Astrocyte of the hippocampus (primary cell): Measurements from ENCODE around the gene FGGY.

Source experiments
- DNase-seq: peaks from one replicate; pipeline ENCODE4 v3.0.0; 2011; ENCODE audit warnings: low read depth, low spot score

The FGGY gene

DNA sequence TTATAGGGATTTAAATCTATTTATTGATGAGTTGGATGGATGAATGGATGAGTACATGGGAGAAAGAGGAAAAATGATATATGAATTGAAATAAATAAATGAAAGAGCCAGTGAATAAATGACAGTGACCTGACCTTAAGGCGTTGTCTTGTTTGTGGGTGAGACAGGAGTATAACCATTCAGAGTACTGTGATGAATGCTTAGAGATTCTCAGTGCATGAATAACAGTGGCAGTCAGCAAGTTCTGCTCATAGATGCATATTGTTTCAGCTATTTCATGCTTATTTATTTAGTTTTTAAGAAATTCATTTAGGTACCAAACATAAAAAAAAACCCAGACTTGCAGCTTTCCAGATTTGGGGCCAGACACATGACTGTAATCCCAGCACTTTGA is 116.4 kb downstream of the FGGY start:
- DNase-seq, result no peak

DNA sequence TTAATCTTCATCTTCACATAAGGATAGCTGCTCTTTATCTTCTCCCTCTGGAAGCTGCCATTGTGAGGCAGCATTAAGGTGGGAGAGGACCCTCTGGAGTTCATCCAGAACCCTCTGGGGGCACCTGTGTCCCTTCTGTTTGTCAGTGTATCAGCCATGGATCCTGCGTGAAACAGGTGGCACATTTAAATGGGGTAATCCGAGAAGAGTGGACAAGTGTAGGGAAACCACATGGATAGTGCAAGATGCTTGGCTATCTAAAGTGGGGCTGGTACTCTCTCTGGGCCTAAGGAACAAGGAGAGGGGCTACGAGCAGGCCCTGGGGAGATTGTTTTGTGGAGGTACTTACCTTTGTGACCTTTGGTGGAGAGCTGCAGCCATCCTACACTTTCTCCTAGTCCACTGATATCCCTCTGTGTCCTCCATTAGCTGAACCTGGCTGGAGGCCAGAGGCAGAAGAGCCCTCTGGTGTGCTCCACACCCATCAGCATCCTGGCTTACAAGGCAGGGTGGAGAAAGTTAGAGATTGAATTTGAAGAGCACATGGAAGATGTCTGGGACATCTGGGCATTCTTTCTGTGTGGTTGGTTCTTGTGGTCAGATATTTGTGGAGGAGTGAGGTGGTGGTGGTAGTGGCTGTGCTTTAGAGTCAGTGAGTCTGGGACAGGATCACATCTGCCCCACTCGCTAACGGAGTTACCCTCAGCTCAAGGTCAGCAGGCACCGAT is 117.7 kb downstream of the FGGY start:
- DNase-seq, result peak; percentile 48

DNA sequence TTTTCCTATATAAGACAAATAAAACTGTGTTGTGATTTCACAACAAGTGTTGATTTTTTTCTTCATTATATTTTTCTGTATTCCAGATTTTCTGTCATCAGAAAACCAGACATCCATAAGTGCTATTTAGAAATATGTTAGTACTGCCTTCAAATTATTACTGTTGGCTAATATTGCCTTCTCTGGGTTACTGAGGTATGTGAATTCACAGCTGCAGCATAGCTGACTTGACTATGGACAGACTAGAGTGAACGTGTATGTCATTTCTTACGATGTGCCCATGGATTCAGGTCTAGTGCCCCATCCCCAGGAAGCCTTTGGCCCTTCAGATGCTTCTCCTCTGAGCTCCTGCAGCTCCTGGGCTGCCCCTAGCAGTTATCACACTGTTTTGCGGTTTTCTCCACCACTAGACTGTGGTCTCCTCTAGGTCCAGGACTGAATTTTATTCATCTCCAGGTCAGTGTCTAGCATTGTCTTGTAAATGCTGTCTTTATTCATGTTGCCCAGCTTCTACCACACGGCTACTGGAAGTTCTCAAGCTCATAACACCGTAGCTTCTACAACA is 118.5 kb downstream of the FGGY start:
- DNase-seq, result no peak

DNA sequence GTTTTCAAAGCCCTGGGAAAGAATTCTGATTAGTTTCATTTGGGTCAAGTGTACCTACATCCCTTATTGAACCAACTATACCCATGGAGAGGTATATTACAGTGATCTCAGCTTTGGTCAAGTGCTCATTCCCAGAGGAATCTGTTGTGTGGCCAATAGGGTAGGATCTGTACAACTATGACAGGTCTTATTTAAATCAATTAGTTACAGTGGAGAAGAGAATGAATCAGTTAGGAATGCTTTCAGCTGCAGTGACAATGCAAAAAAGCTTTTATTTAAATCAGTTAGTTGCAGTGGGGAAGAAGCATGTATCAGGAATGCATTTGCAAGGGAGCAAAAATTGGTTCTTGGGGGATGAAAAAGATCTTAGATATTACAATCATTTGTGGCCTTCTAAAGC is 119.0 kb downstream of the FGGY start:
- DNase-seq, result peak; percentile 17

DNA sequence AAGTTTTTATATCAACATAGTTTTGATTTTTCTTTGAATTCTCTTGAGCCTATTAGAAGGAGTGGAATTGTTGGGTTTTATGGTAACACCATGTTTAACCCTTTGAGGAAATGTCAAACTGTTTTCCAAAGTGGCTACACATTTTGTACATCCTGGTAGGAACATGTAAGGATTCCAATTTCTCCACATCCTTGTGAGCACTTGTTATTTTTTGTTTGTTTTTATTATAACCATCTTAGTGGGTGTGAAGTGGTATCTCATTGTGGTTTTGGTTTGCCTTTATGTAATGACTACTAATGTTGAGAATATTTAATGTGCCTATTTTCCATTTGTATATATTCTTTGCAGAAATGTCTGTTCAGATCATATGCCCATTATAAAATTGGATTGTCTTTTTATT is 120.5 kb downstream of the FGGY start:
- no peak for DNase-seq

DNA sequence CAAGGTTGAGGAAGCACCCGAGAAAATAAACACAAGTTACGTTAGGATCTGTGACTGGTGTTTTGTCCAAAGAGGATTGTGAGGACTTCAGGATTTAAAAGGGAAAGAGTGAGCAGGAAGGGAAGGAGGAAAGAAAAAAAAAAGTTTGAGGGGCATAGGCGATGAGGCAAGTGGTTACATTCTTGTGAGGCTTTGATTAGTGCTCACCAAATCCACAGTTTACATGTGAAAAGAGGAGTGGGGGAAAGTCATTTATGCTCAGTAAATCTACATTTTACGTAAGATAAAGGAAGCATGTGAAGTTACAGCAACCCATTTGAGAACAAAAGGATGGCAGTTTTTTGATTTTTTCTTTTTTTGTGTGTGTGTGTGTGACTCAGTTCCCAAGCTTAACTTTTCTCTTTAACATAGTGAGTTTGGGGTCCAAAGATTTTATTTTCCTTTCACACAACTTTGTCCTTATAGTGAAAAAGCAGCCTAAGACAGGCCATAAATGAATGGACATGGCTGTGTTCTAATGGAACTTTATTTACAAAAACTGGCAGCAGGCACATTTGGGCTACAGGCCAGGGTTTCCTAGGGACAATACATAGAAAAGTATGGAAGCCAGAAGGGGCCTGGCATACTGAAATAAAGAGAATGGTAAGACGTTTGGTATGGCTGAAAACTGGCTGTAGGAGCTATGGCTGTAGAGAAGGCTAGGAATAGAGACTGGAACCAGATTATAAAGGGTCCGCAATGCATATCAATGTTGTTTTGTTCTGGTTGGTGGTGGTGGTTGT is 121.7 kb downstream of the FGGY start:
- DNase-seq, result no peak

DNA sequence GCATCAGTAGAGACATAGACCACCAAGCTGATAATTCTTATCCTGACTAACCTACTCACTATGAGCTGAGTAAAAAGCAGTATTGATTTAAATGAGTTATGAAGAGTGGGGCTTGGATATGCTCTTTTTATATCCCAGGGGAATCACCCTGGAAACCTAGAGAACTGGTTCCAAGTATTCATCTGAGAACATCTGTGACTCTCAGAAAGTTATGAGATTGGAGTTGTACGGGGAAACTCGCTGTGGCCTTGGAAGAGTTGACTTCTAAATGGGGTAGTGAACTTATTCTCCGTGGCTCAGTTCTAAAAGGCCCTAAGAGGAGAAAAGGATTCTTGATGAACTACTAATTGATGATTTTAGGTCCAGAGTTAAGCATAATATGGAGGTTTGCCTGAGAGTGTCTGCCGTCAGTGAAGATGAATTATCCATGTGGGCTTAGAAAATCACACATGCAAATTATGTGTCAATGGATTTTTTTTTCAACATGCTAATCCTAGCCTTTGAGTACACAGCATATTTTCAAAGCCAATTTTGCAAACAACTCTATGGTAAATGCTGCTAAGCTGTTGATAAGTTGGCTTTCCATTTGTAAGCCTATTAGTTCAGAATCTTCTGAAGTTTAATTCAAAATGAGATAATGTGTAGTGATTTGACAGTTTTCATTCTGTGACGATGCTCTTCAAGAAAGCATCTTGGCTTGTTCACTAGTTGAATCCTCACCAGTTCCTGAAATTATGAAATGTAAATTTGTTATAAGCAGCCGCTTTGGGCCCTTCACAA is 122.7 kb downstream of the FGGY start:
- no peak for DNase-seq

DNA sequence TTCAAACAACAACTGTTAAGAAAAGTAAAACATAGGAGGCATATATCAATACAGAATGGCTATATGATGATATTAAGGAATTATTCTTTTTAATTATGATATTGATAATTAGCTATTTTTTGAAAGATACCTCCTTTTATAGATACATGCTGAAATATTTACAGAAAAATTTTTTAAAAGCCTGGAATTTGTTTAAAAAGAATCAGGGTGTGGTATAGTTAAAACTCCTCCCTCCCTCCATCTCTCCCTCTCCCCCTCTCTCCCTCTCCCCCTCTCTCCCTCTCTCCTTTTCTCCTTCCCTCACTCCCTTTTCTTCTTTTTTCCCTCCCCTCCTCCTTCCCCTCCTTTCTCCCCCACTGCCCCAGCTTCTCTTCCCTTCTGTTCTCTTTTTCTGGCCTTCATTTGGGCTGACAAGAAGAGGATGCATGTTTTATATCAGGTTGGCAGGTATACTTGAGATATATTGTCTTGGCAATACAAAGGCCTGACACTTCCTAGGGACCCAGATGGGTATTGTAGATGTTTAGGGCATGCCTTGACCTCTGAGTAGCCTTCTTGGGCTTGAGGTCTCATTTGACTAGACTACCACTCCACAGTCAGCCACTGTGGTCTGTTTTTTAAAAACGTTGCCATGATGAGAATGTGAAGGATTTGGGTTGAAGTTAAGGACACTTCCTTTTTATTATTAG is 124.5 kb downstream of the FGGY start:
- no peak for DNase-seq

DNA sequence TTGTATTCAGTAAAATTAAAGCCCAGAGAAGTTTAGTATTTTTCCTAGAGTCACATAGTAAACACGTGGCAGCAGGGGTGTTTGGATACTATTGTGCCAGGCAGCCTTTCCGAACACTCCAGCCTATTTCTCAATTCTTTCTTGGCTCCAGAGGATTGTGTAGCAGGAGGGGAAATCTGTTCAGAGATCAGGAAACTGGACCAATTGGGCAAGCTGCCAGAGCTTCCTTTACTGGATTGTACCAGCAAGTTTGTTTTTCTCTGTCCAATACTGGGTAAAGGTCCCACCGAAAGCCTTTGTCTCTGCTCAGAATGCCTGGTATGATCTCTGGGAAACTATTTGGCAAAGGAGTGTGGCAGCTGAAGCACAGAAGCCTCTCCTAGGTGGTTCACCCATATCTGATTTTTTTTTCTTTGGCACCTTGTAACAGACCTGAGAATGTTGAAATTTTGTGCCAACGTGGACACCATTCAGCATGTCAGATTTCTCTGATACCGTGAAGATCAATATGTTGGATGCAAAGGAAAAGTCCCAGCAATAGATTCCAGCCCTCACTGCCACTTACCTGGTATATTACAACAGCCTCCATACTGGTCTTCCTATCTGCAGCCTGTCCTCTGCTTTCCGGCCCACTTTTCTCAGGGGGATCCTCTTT is 126.2 kb downstream of the FGGY start:
- peak; percentile 71 for DNase-seq

DNA sequence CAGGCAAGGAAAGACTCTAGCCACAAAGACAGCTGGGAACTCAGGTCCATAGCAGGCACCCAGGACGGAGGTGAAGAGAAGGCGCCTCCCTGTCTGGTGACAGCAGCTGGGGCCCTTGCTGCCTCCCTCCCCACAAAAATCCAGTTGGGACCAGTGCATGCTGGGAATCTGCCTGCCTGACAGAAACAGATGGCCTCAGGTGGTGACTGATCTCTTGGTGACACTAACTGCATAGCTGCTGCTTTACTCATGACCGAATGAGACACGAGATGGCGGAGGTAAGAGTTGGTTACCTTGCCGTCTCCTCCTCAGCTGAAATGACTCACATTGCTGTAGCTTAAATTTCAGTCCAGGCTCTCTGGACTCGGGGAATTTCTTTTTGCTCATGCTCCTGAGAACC is 130.3 kb downstream of the FGGY start:
- DNase-seq, result no peak

DNA sequence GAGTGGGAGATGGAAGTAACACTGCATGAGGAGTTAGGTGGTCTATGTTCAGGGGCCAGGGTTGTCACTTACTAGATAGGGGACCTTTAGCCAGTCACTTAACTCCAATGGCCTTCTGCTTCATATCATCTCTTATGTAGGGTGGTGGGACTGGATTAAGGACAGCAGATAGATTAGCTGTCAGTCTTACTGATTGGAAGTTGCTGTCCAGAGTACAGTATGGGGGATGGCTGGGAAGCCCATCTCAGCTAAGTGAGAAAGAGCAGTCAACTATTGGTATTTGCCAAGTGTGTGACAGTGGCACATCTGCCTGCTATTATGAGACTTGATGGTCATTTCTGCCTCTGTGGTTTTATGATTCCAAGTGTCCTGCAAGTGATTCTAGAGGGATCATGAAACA is 130.9 kb downstream of the FGGY start:
- no peak for DNase-seq

DNA sequence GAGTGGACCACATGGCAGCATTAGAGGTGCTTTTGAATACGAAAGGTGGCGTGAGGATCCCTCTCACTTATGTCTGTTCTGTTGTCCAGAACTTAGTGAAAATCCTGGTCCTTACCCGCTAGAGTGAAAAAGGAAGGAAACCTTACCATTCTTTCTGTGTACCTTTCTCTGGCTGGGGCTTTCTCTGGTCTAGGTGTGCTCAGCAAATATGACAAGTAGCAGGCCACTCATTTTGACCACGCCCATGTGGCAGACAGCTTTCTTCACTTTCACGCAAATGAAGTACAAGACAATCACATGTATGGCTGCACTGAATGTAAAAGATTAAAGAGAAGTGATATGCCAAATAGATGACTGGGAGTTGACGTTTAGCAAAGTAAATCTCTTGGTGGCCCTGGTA is 131.9 kb downstream of the FGGY start:
- DNase-seq, result no peak

DNA sequence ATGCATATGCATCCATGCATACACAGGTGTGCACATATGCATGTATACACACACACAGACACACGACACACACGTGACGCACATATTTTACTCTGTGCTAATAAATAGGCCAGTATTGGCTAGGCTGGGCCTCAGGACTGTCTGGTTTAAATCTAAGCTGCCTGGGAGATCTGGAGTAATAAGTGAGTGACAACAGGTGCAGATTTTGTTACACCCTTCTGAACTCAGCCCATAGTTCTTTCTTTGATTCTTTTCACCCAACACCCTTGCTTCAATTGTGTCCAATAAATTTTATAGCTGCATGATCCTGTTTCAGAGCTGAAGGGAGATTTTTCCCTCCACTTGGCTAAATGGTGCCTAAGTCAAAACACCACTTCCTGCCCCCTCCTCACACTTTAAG is 132.8 kb downstream of the FGGY start:
- no peak for DNase-seq

DNA sequence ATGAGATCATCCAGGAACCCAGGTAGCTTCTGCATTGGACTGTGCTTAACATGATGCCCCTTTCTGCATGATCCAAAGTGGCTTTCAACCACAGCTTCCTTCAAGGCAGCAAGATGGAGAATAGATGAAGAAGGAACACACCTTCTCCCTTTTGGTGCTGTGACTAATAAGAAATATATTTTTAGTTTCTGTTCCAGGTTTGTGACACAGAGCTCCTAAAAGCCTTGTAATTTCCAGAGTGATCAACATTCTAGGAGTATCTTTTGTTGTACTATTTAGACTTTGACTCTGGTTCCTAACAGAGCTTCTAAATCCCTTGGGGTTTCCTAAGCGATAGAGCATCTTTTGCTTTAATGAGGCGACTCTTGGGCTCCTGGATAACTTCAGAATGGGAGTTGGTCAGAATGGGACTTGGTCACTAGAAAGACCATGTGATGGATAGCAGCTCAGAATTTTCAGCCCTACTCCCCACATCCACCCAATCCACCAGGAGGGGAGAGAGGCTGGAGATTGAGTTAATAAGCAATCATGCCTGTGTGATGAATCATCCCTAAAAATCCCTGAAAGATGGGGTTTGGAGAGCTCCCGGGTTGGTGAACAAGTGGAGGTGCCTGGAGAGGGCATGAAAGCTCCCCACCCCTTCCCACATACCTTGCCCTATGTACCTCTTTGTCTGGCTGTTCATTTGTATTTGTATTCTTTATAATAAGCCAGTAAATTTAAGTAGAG is 134.8 kb downstream of the FGGY start:
- DNase-seq, result no peak

DNA sequence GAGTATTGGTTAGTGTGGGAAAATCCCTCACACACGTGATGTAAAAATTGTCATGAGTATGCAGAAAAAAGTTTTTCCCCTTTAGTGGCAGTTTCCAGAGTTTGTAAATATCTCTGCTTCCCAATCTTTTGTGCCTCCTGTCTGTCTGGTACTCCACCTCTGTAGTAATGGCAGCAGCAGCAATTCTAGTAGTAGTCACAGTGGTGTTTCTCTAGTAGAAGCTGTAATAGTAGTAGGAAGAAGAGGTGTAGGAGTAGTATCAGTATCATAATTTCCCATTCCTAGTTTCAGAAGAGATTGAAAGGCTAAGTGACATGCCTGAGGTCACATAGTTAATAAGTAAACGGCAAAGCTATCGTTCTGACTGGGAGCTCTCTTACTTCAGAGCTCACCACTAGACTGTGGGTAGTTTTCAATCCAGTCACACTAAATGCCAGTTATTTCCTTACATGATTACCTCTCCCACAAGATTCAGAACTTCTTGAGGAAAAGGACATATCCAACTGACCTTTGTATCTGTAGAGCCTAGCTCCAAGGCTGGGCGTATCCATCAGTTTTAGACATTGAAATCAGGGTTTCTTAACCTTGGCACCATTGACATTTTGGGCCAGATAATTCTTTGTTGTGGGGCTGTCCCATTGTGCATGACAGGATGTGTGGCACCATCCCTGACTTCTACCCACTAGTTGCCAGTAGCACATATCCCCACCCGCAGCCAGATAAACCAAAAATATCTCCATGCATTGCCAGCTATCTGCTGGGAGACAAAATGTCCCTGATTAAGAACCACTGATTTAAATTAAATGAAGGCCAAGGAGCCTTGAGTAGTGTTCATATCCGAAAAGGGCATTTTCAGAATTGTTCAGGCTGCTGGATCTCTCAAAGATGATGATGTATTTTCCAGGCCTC is 135.9 kb downstream of the FGGY start:
- no peak for DNase-seq

DNA sequence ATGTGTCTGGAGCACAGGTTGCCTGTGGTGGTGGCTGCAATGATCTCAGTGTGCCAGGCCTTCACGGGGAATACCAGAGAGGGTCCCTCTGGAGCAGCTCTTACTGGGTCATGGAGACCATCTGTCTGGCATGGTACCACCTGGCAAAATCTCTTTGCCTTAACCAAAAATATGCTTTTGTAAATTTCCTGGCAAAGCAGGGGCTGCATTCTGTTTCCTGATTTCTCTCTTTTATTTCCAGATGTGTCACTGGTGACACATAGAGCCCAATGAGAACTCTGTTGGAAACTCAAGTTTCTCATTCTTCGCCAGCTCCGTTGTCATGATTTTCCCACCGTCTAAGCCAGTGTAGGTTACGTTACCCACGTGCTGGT is 136.5 kb downstream of the FGGY start:
- DNase-seq, result no peak

DNA sequence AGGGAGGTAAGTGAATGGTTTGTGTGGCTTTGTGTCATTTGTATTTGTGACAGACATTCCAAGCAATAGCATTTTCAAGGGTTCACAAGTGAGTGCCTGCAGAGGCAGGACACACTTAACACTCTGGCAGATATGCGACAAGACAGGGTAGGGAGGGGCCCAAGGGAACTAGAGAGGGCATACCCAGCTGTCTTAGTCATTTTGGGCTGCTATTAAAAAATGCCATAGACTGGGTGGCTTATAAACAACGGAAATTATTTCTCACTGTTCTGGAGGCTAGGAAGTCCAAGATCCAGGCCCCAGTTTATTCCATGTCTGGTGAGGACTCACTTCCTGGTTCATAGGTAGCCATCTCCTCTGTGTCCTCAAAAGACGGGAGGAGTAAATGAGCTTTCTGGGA is 137.4 kb downstream of the FGGY start:
- peak; percentile 43 for DNase-seq

DNA sequence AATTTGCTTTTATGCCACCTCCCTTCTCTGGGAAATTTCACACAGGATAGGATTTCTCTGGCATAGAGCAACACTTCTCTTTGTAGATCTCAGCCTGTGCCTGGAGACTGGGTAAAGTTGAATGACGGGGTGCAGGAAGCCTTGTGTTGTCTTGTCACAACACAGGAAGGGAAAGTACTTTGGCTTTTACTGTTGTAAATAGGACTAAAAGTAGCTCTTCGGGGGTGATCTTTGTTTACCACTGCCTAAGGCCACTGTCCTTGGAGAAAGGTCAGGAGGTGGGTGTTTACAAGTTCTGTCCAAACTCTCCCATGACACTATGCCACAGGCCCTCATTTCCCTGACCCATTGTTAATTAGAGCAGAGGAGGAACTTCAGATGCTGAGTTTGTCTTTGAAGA is 139.7 kb downstream of the FGGY start:
- no peak for DNase-seq

DNA sequence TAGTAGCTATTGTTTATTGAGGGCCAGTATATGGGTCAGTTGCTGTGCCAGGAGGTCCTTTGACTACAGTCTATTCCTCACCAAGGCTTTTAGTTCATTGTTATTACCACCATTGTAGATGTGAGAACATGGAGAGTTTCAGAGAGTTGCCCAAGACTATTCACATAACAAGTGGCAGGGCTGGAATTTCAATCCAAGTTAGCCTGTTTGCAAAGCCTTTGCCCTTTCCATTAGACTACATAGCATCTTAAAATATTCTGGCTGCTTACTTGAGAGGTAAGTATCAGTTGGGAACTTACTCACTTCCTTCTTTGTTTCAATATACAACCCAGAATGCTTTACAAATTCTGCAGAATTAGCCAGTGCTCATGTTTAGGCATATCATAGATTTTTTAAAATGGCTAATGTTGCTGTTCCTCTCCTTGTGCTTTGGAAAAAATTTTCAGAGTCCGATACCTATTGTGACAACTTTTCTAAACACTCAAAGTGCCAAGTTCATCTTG is 141.2 kb downstream of the FGGY start:
- no peak for DNase-seq
